ENCODE data around the gene SHC2. TPM values are rescaled to one million over a fixed set of nuclear protein-coding genes. Genes with fewer than 3 reads are reported as not detected.

The SHC2 gene
- total and polyA plus RNA-seq, 2 of the 13 experiments (the other 11 are each of a cell fraction or from before 2014, with no cell fraction given), result 9.0 to 18.3 TPM

DNA sequence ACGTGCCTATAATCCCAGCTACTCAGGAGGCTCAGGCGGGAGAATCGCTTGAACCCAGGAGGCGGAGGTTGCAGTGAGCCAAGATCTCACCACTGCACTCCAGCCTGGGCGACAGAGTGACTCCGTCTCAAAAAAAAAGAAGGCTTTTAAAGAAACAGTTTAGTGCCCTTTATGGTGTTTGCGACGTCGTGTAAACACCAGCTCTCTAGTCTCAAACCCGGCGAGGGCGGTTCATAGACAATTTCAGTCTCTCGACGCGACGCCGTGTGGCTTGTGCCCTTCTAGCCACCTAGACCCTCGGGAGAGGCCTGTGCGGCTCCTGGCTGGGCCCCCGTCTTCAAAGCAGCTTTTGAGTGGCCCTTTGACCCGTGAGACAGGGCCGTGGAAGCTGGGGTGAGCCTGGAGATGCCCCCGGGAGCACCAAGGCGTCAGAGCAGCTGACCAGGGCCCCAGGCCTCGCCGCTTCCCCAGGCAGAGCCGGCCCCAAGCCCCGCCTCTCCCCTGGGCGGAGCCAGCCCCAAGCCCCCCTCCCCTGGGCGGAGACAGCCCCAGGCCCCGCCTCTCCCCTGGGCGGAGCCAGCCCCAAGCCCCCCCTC is 30.4 kb upstream of the SHC2 start (continued):
- no peak for TF ChIP-seq XBP1 (CRISPR knock-in tag; IDR thresholded peaks at IDR 0.05)
- no peak for TF ChIP-seq PRMT3 (CRISPR knock-in tag; IDR thresholded peaks at IDR 0.05; ENCODE audit: borderline replicate concordance, low read depth)
- TF ChIP-seq ZNF605 (CRISPR knock-in tag; IDR thresholded peaks at IDR 0.05), result no peak
- no peak for TF ChIP-seq PPARG (CRISPR knock-in tag; conservative IDR thresholded peaks at IDR 0.05)
- TF ChIP-seq, protein P1, sequence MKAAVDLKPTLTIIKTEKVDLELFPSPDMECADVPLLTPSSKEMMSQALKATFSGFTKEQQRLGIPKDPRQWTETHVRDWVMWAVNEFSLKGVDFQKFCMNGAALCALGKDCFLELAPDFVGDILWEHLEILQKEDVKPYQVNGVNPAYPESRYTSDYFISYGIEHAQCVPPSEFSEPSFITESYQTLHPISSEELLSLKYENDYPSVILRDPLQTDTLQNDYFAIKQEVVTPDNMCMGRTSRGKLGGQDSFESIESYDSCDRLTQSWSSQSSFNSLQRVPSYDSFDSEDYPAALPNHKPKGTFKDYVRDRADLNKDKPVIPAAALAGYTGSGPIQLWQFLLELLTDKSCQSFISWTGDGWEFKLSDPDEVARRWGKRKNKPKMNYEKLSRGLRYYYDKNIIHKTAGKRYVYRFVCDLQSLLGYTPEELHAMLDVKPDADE (CRISPR knock-in tag; IDR thresholded peaks at IDR 0.05), result no peak
- TF ChIP-seq, protein P2, sequence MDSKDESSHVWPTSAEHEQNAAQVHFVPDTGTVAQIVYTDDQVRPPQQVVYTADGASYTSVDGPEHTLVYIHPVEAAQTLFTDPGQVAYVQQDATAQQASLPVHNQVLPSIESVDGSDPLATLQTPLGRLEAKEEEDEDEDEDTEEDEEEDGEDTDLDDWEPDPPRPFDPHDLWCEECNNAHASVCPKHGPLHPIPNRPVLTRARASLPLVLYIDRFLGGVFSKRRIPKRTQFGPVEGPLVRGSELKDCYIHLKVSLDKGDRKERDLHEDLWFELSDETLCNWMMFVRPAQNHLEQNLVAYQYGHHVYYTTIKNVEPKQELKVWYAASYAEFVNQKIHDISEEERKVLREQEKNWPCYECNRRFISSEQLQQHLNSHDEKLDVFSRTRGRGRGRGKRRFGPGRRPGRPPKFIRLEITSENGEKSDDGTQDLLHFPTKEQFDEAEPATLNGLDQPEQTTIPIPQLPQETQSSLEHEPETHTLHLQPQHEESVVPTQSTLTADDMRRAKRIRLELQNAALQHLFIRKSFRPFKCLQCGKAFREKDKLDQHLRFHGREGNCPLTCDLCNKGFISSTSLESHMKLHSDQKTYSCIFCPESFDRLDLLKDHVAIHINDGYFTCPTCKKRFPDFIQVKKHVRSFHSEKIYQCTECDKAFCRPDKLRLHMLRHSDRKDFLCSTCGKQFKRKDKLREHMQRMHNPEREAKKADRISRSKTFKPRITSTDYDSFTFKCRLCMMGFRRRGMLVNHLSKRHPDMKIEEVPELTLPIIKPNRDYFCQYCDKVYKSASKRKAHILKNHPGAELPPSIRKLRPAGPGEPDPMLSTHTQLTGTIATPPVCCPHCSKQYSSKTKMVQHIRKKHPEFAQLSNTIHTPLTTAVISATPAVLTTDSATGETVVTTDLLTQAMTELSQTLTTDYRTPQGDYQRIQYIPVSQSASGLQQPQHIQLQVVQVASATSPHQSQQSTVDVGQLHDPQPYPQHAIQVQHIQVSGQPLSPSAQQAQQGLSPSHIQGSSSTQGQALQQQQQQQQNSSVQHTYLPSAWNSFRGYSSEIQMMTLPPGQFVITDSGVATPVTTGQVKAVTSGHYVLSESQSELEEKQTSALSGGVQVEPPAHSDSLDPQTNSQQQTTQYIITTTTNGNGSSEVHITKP (CRISPR knock-in tag; IDR thresholded peaks at IDR 0.05; ENCODE audit: low read depth), result no peak
- TF ChIP-seq ZMAT3 (CRISPR knock-in tag; conservative IDR thresholded peaks at IDR 0.05), result no peak; the same call in 1 of the 2 replicates
- TF ChIP-seq, protein P3, sequence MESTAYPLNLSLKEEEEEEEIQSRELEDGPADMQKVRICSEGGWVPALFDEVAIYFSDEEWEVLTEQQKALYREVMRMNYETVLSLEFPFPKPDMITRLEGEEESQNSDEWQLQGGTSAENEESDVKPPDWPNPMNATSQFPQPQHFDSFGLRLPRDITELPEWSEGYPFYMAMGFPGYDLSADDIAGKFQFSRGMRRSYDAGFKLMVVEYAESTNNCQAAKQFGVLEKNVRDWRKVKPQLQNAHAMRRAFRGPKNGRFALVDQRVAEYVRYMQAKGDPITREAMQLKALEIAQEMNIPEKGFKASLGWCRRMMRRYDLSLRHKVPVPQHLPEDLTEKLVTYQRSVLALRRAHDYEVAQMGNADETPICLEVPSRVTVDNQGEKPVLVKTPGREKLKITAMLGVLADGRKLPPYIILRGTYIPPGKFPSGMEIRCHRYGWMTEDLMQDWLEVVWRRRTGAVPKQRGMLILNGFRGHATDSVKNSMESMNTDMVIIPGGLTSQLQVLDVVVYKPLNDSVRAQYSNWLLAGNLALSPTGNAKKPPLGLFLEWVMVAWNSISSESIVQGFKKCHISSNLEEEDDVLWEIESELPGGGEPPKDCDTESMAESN (CRISPR knock-in tag; conservative IDR thresholded peaks at IDR 0.05), result no peak
- peak; percentile 46 for TF ChIP-seq AGO2 (optimal IDR thresholded peaks at IDR 0.05; ENCODE audit: low read depth, low read length)
- TF ChIP-seq ZNF256 (CRISPR knock-in tag; conservative IDR thresholded peaks at IDR 0.05), result no peak
- TF ChIP-seq YY1 (IDR thresholded peaks at IDR 0.05; ENCODE audit: insufficient read depth, insufficient replicate concordance, low read depth, low read length), result no peak
- TF ChIP-seq, protein P4, sequence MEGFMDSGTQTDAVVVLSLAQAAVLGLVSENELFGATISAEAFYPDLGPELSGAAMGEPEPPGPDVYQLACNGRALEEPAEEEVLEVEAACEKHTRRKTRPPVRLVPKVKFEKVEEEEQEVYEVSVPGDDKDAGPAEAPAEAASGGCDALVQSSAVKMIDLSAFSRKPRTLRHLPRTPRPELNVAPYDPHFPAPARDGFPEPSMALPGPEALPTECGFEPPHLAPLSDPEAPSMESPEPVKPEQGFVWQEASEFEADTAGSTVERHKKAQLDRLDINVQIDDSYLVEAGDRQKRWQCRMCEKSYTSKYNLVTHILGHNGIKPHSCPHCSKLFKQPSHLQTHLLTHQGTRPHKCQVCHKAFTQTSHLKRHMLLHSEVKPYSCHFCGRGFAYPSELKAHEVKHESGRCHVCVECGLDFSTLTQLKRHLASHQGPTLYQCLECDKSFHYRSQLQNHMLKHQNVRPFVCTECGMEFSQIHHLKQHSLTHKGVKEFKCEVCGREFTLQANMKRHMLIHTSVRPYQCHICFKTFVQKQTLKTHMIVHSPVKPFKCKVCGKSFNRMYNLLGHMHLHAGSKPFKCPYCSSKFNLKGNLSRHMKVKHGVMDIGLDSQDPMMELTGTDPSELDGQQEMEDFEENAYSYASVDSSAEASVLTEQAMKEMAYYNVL (CRISPR knock-in tag; IDR thresholded peaks at IDR 0.05; ENCODE audit: borderline replicate concordance), result no peak
- TF ChIP-seq HCFC1 (IDR thresholded peaks at IDR 0.05; ENCODE audit: low read depth, low read length), result no peak
- TF ChIP-seq, protein P5, sequence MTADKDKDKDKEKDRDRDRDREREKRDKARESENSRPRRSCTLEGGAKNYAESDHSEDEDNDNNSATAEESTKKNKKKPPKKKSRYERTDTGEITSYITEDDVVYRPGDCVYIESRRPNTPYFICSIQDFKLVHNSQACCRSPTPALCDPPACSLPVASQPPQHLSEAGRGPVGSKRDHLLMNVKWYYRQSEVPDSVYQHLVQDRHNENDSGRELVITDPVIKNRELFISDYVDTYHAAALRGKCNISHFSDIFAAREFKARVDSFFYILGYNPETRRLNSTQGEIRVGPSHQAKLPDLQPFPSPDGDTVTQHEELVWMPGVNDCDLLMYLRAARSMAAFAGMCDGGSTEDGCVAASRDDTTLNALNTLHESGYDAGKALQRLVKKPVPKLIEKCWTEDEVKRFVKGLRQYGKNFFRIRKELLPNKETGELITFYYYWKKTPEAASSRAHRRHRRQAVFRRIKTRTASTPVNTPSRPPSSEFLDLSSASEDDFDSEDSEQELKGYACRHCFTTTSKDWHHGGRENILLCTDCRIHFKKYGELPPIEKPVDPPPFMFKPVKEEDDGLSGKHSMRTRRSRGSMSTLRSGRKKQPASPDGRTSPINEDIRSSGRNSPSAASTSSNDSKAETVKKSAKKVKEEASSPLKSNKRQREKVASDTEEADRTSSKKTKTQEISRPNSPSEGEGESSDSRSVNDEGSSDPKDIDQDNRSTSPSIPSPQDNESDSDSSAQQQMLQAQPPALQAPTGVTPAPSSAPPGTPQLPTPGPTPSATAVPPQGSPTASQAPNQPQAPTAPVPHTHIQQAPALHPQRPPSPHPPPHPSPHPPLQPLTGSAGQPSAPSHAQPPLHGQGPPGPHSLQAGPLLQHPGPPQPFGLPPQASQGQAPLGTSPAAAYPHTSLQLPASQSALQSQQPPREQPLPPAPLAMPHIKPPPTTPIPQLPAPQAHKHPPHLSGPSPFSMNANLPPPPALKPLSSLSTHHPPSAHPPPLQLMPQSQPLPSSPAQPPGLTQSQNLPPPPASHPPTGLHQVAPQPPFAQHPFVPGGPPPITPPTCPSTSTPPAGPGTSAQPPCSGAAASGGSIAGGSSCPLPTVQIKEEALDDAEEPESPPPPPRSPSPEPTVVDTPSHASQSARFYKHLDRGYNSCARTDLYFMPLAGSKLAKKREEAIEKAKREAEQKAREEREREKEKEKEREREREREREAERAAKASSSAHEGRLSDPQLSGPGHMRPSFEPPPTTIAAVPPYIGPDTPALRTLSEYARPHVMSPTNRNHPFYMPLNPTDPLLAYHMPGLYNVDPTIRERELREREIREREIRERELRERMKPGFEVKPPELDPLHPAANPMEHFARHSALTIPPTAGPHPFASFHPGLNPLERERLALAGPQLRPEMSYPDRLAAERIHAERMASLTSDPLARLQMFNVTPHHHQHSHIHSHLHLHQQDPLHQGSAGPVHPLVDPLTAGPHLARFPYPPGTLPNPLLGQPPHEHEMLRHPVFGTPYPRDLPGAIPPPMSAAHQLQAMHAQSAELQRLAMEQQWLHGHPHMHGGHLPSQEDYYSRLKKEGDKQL (CRISPR knock-in tag; IDR thresholded peaks at IDR 0.05; ENCODE audit: low read depth), result no peak
- TF ChIP-seq ZNF12 (CRISPR knock-in tag; IDR thresholded peaks at IDR 0.05), result no peak
